SK-N-SH (cell line): ENCODE results near the gene SF3A2. TPM values are rescaled to one million over a fixed set of nuclear protein-coding genes. Genes with fewer than 3 reads are reported as not detected.

ENCODE experiments used
- CTCF ChIA-PET: fragments of 300-600, 350-600 bp; formaldehyde crosslinking; extraction: SDS; loops from one replicate; lab custom pipeline; 2021; lab: Yijun Ruan, JAX
- POLR2A ChIA-PET: fragments of 350-600 bp; sonication (Branson Sonifier 250); formaldehyde crosslinking; extraction: SDS; loops from one replicate; lab custom pipeline; 2020; ENCODE audit warnings: antibody characterized with exemption, inconsistent platforms; lab: Yijun Ruan, JAX
- DNase-seq: peaks from one replicate; pipeline ENCODE4 v3.0.0; 2012
- H2AFZ ChIP-seq: fragments of 200-600 bp; sonication (generic); 2 replicates; pipeline ENCODE4 v1.8.1; 2016; ENCODE audit warnings: antibody characterized with exemption, mild to moderate bottlenecking, low read depth
- H3F3A ChIP-seq: fragments of 200-600 bp; sonication (generic); replicated peaks from 2 replicates; pipeline ENCODE3; 2016; ENCODE audit warnings: antibody characterized with exemption, mild to moderate bottlenecking; ENCODE audit not compliant: insufficient read depth
- H3K27ac ChIP-seq, 2 experiments: fragments of 200-500 bp in 1 of 2; fragments of 200-600 bp in 1 of 2; sonication (Bioruptor generic) in 1 of 2; sonication (generic), shearing (Covaris generic) in 1 of 2; 2 replicates each; pipeline versions ENCODE4 v1.5.1 to v1.6.1; 2014 to 2016; ENCODE audit warnings: low read depth in 2 of 2, inconsistent platforms in 1 of 2, low read length in 1 of 2, mild to moderate bottlenecking in 1 of 2, mixed read lengths in 1 of 2
- H3K27me3 ChIP-seq: fragments of 200-600 bp; sonication (generic), shearing (Covaris generic); 2 replicates; pipeline ENCODE4 v1.6.1; 2016; ENCODE audit warnings: mixed run types; ENCODE audit not compliant: insufficient read depth
- H3K36me3 ChIP-seq, 2 experiments: fragments of 200-500 bp in 1 of 2; fragments of 200-600 bp in 1 of 2; sonication (Bioruptor generic) in 1 of 2; sonication (generic) in 1 of 2; replicated peaks in 1 of 2; 2 replicates each; pipeline versions ENCODE3 to v1.5.1; 2014 to 2016; ENCODE audit warnings: low read length in 1 of 2, mild to moderate bottlenecking in 1 of 2; ENCODE audit not compliant: insufficient read depth in 2 of 2, control insufficient read depth in 1 of 2
- H3K4me1 ChIP-seq, 2 experiments: fragments of 200-500 bp in 1 of 2; fragments of 200-600 bp in 1 of 2; sonication (Bioruptor generic) in 1 of 2; sonication (generic), shearing (Covaris generic) in 1 of 2; 2 replicates each; pipeline versions ENCODE4 v1.5.1 to v1.6.1; 2014 to 2016; ENCODE audit warnings: low read depth in 1 of 2, low read length in 1 of 2, mixed run types in 1 of 2; ENCODE audit not compliant: insufficient read depth in 2 of 2, control insufficient read depth in 1 of 2
- H3K4me2 ChIP-seq: fragments of 200-600 bp; sonication (generic), shearing (Covaris generic); 2 replicates; pipeline ENCODE4 v1.6.1; 2017; ENCODE audit warnings: mixed run types
- H3K4me3 ChIP-seq, 2 experiments: fragments of 200-500 bp in 1 of 2; fragments of 200-600 bp in 1 of 2; sonication (Bioruptor generic) in 1 of 2; sonication (generic), shearing (Covaris generic) in 1 of 2; 2 replicates each; pipeline versions ENCODE4 v1.5.1 to v1.8.1; 2014 to 2016; ENCODE audit warnings: low read depth in 2 of 2, inconsistent platforms in 1 of 2, low read length in 1 of 2, mild to moderate bottlenecking in 1 of 2, mixed read lengths in 1 of 2, moderate library complexity in 1 of 2
- H3K79me2 ChIP-seq: fragments of 200-600 bp; sonication (generic); 2 replicates; pipeline ENCODE4 v1.8.1; 2017; ENCODE audit warnings: mild to moderate bottlenecking; ENCODE audit not compliant: insufficient read depth
- H3K9ac ChIP-seq: fragments of 200-600 bp; sonication (generic); 2 replicates; pipeline ENCODE4 v1.6.1; 2017; ENCODE audit warnings: mixed run types
- H3K9me2 ChIP-seq: fragments of 200-600 bp; sonication (generic); 2 replicates; pipeline ENCODE4 v1.6.1; 2017; ENCODE audit warnings: mixed run types
- H3K9me3 ChIP-seq: fragments of 200-600 bp; sonication (generic); 2 replicates; pipeline ENCODE4 v1.6.1; 2017; ENCODE audit warnings: mixed run types, mild to moderate bottlenecking, moderate library complexity
- H4K20me1 ChIP-seq: fragments of 200-600 bp; sonication (generic); 2 replicates; pipeline ENCODE4 v1.6.1; 2017; ENCODE audit warnings: mild to moderate bottlenecking, mixed run types; ENCODE audit not compliant: insufficient read depth
- CTCF ChIP-seq: fragments of 200-600 bp; sonication (generic); IDR thresholded peaks from 2 replicates; pipeline ENCODE4 v1.6.1; 2017; ENCODE audit warnings: antibody characterized with exemption, mild to moderate bottlenecking, moderate library complexity
- IRF3 ChIP-seq: fragments of 150-350 bp; IDR thresholded peaks from 2 replicates; pipeline ENCODE4 v1.6.1; 2016; ENCODE audit warnings: mild to moderate bottlenecking, low read depth, low read length
- POLR2AphosphoS5 ChIP-seq: IDR thresholded peaks from 2 replicates; pipeline ENCODE4 v1.6.1; 2012; ENCODE audit warnings: low read depth, low read length
- RCOR1 ChIP-seq: fragments of 150-350 bp; IDR thresholded peaks from 2 replicates; pipeline ENCODE4 v1.6.1; 2017; ENCODE audit warnings: antibody characterized with exemption, low read length
- REST ChIP-seq: IDR thresholded peaks from 2 replicates; pipeline ENCODE4 v1.6.1; 2012; ENCODE audit warnings: mild to moderate bottlenecking, low read depth, low read length, moderate library complexity
- RXRA ChIP-seq: IDR thresholded peaks from 2 replicates; pipeline ENCODE4 v1.4.0; 2012; ENCODE audit warnings: low read depth, mild to moderate bottlenecking, borderline replicate concordance
- SIN3A ChIP-seq: IDR thresholded peaks from 2 replicates; pipeline ENCODE4 v1.6.1; 2012; ENCODE audit warnings: low read depth, mild to moderate bottlenecking, low read length, moderate library complexity, borderline replicate concordance
- ZBTB33 ChIP-seq: IDR thresholded peaks from 2 replicates; pipeline ENCODE4 v1.4.0; 2012; ENCODE audit warnings: low read depth, borderline replicate concordance
- WGBS: methylation state at CpG from one replicate; pipeline ENCODE4 v1.1.6; 2017; ENCODE audit warnings: low lambda C conversion rate; 5-methylcytosine and 5-hydroxymethylcytosine counted together
- polyA plus RNA-seq, 3 experiments: library from polyadenylated mRNA; depleted of rRNA; stranded (reverse); fragments of >200 nt; gene quantifications; 2 replicates each; pipeline ENCODE4 v1.2.3, GENCODE V29; 2012

Gene SF3A2
- polyA plus RNA-seq, 1 of the 3 experiments (the other 2 are of a cell fraction), result 55.8 TPM

- no peak for TF ChIP-seq REST
These were observed 22.7 kb downstream of the SF3A2 start (continued) for GRCh38 chr19:2259336-2259735.

- DNase-seq, result no peak
- 87% methylated on average over 11 of the region's 11 CpGs for WGBS
- no peaks in the 10 kb centered on the region for H3K27me3 ChIP-seq
These were observed 23.7 kb downstream of the SF3A2 start for GRCh38 chr19:2260341-2260805.

More at GRCh38 chr19:2260341-2260805, 23.7 kb downstream of the SF3A2 start:
- TF ChIP-seq RXRA (no peak), IRF3 (no peak), POLR2AphosphoS5 (no peak), RCOR1 (no peak), CTCF (no peak), REST (no peak), ZBTB33 (no peak), SIN3A (no peak)
- Histone ChIP-seq H3K9ac (no peak overlapping the region), H3K9me2 (no peaks in the 10 kb centered on the region), H4K20me1 (no peaks in the 10 kb centered on the region), H3K4me2 (no peak overlapping the region), H3K79me2 (no peaks in the 10 kb centered on the region), H3F3A (peaks cover 7% of the 10 kb centered on the region), H3K4me1 (peaks cover 0 to 11% of the 10 kb centered on the region in 2 experiments; a peak in 1 of 4 replicates), H3K27ac (no peak overlapping the region), H2AFZ (no peak overlapping the region), H3K36me3 (no peaks in the 10 kb centered on the region), H3K9me3 (no peaks in the 10 kb centered on the region), H3K4me3 (no peak overlapping the region)
- CTCF ChIA-PET, result interaction anchor here (2.3 to 9.8 kb wide), 2 partner anchors 19 to 56 kb away, joined by 11 to 121 read pairs; no protein-coding TSS in a partner anchor
- POLR2A ChIA-PET, result interaction anchor here (0.8 to 1.5 kb wide), 4 partner anchors 10 to 17 kb away, joined by 3 to 6 read pairs (median 4); no protein-coding TSS in a partner anchor
